Kidney (tissue), 14 donors: ENCODE measurements around the gene SESN3. TPM values are rescaled to one million over a fixed set of nuclear protein-coding genes. Genes with fewer than 3 reads are reported as not detected.

Experiments
- DNase-seq, 5 donors: peaks; one replicate each; pipeline ENCODE4 v3.0.0-alpha.2; 2013 to 2020
- FAIRE-seq: peaks from 2 replicates; lab custom pipeline; 2012; peaks lifted over from hg19 to GRCh38; lab: Jason Lieb, UNC
- H3K27ac ChIP-seq, 2 donors: one replicate each; pipeline ENCODE4 v1.7.0; 2013; ENCODE audit warnings: low read depth in 2 of 2, low read length in 2 of 2, inconsistent platforms in 1 of 2
- H3K27me3 ChIP-seq: one replicate; pipeline ENCODE4 v1.7.1; 2013; ENCODE audit warnings: low read length, inconsistent platforms; ENCODE audit not compliant: control insufficient read depth, insufficient read depth
- H3K36me3 ChIP-seq, 3 donors: one replicate each; pipeline versions ENCODE4 v1.7.0 to v1.7.1; 2013; ENCODE audit warnings: low read length in 3 of 3, control low read depth in 1 of 3, inconsistent platforms in 1 of 3; ENCODE audit not compliant: insufficient read depth in 3 of 3, control insufficient read depth in 2 of 3
- H3K4me1 ChIP-seq, 3 donors: one replicate each; pipeline versions ENCODE4 v1.7.0 to v1.7.1; 2013; ENCODE audit warnings: low read length in 3 of 3, inconsistent platforms in 1 of 3, low read depth in 1 of 3; ENCODE audit not compliant: control insufficient read depth in 2 of 3, insufficient read depth in 2 of 3
- H3K4me3 ChIP-seq, 3 donors: one replicate each; pipeline versions ENCODE4 v1.7.0 to v1.8.1; 2013; ENCODE audit warnings: low read length in 3 of 3, control low read depth in 1 of 3, inconsistent platforms in 1 of 3
- H3K9ac ChIP-seq, 3 donors: one replicate each; pipeline versions ENCODE4 v1.7.0 to v1.7.1; 2013; ENCODE audit warnings: low read length in 3 of 3, control low read depth in 1 of 3, inconsistent platforms in 1 of 3
- H3K9me3 ChIP-seq, 3 donors: one replicate each; pipeline versions ENCODE4 v1.7.0 to v1.7.1; 2013; ENCODE audit warnings: low read length in 3 of 3, control low read depth in 1 of 3, inconsistent platforms in 1 of 3; ENCODE audit not compliant: control insufficient read depth in 2 of 3, insufficient read depth in 1 of 3
- intact Hi-C: fragments of 100-400 bp; cut with DNase I; formaldehyde crosslinking; loops from one replicate; pipeline ENCODE4 v1.11.1; 2022
- polyA plus RNA-seq: library from polyadenylated mRNA; stranded (reverse); fragments of 350-450 nt; fragmentation: Illumina TruSeq; extraction: RNeasy Lipid Tissue Mini Kit (QIAGEN cat#74804); gene quantifications from one replicate; pipeline ENCODE4 v1.2.3, GENCODE V29; 2014; ENCODE audit warnings: low read depth, low replicate concordance; ENCODE audit not compliant: insufficient read depth
- total RNA-seq: library from RNA; stranded (reverse); fragmentation: NEBNext Ultra II Directional; extraction: Animal tissue kit (Norgen Biotek cat#: 25700); gene quantifications from one replicate; pipeline ENCODE4 v1.2.1, GENCODE V29; 2021
- TF ChIP-seq, protein P1 (sequence below): IDR thresholded peaks from 3 replicates; pipeline ENCODE4 v1.5.1; 2012; ENCODE audit warnings: mild to moderate bottlenecking, moderate library complexity, borderline replicate concordance; ENCODE audit not compliant: insufficient read depth; ENCODE audit errors: extremely low read depth
- donor health status: control.
- donor health status: control.
- donor health status: control.
- donor health status: control.
- donor health status: control.
- donor health status: DM: yes; HTN: yes; CAD: no.
- donor health status: Normal renal cell carcinoma (clear cell type).

SESN3 gene
- total and polyA plus RNA-seq, 2 donors from 2014 or later: 5.1 to 50.1 TPM

DNA sequence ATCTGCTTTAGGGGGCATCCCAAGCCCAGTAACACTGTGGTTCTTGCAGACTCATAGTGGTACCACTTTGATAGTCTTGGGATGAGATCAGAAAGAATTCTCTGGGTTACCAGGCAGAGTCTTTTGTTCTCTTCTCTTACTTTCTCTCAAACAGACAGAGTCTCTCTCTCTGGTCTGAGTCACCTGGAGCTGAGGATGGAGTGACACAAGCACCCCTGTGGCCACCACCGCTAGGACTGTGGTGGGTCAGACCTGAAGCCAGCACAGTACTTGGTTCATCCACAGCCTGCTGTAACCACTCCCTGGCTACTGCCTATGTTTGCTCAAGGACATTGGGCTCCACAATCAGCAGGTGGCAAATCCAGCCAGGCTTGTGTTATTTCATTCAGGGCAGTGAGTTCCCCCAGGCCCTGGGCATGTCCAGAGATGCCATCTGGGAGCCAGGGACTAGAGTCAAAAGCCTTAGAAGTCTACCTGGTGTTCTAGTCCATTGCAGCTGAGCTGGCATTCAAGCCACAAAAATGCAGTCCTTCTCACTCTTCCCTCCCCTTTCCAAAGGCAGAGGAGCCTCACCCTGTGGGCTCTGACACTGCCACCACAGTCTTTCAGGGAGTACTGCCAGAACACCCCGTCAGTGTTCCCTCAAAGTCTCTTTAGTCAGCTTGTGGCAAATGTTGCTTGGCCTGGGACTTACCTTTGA, 111.5 kb downstream of the SESN3 start:
- Histone ChIP-seq H3K36me3 (no peaks in the 10 kb centered on the region), H3K27ac (no peak overlapping the region), H3K27me3 (no peaks in the 10 kb centered on the region), H3K4me3 (no peak overlapping the region), H3K9me3 (no peaks in the 10 kb centered on the region), H3K9ac (no peak overlapping the region), H3K4me1 (peaks cover 0 to 4% (median 2%) of the 10 kb centered on the region in 3 donors)
- TF ChIP-seq, protein P1, sequence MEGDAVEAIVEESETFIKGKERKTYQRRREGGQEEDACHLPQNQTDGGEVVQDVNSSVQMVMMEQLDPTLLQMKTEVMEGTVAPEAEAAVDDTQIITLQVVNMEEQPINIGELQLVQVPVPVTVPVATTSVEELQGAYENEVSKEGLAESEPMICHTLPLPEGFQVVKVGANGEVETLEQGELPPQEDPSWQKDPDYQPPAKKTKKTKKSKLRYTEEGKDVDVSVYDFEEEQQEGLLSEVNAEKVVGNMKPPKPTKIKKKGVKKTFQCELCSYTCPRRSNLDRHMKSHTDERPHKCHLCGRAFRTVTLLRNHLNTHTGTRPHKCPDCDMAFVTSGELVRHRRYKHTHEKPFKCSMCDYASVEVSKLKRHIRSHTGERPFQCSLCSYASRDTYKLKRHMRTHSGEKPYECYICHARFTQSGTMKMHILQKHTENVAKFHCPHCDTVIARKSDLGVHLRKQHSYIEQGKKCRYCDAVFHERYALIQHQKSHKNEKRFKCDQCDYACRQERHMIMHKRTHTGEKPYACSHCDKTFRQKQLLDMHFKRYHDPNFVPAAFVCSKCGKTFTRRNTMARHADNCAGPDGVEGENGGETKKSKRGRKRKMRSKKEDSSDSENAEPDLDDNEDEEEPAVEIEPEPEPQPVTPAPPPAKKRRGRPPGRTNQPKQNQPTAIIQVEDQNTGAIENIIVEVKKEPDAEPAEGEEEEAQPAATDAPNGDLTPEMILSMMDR: no peak
- FAIRE-seq: no peak
- intact Hi-C loops: no loop called here
- no peak for DNase-seq

DNA sequence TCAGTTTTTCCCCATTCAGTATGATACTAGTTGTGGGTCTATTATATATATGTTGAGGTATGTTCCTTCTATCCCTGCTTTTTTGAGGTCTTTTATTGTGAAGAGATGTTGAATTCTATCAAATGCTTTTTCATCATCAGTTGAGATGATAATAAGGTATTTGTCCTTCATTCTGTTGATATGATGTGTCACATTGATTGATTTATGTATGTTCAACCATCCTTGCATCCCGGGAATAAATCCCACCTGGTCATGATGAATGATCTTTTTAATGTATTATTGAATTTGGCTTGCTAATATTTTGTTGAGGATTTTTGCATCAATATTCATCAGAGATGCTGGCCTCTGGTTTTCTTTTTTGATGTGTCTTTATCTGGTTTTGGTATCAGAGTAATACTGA, 115.4 kb downstream of the SESN3 start:
- Histone ChIP-seq H3K9me3 (no peaks in the 10 kb centered on the region), H3K27me3 (no peaks in the 10 kb centered on the region), H3K4me3 (no peak overlapping the region), H3K27ac (no peak overlapping the region), H3K4me1 (peaks cover 0 to 4% (median 0%) of the 10 kb centered on the region in 3 donors), H3K9ac (no peak overlapping the region), H3K36me3 (no peaks in the 10 kb centered on the region)
- FAIRE-seq: no peak
- intact Hi-C loops: no loop called here
- TF ChIP-seq, protein P1: no peak
- no peak for DNase-seq

Other genes starting within 250 kb of the SESN3 start
- not detected for gene KDM4E, start 205.9 kb downstream of the SESN3 start, total RNA-seq
- not detected for gene KDM4E, start 205.9 kb downstream of the SESN3 start, polyA plus RNA-seq
- not detected for gene KDM4F, start 181.8 kb downstream of the SESN3 start, total RNA-seq
- gene KDM4F, start 181.8 kb downstream of the SESN3 start, polyA plus RNA-seq: not detected
- 64.2 TPM for gene SRSF8, start 164.3 kb downstream of the SESN3 start, total RNA-seq
- gene SRSF8, start 164.3 kb downstream of the SESN3 start, polyA plus RNA-seq: 45.6 TPM
- 69.0 TPM for gene ENDOD1, start 141.4 kb downstream of the SESN3 start, total RNA-seq
- gene ENDOD1, start 141.4 kb downstream of the SESN3 start, polyA plus RNA-seq: 19.3 TPM